Progenitor cell of endocrine pancreas (in vitro differentiated cells): ENCODE measurements around the gene RRP36. TPM values are rescaled to one million over a fixed set of nuclear protein-coding genes. Genes with fewer than 3 reads are reported as not detected.

ENCODE experiments used
- total RNA-seq: library from RNA; stranded (reverse); gene quantifications from 2 replicates; pipeline ENCODE4 v1.2.1, GENCODE V29; 2021

RRP36 gene
- total RNA-seq, 1 donor from 2014 or later: 62.4 TPM

Other genes with a start within 250 kb of the RRP36 start
- 13.2 and 14.4 TPM in 2 replicates for gene BICRAL, start 239.6 kb upstream of the RRP36 start, total RNA-seq
- 82.8 and 88.9 TPM in 2 replicates for gene RPL7L1, start 142.0 kb upstream of the RRP36 start, total RNA-seq
- not detected in 2 replicates for gene PTCRA, start 105.6 kb upstream of the RRP36 start, total RNA-seq
- gene CNPY3, start 92.1 kb upstream of the RRP36 start, total RNA-seq: 61.5 and 64.1 TPM in 2 replicates
- gene GNMT, start 60.9 kb upstream of the RRP36 start, total RNA-seq: 1.3 and 1.7 TPM in 2 replicates
- 29.8 and 32.3 TPM in 2 replicates for gene PEX6, start 42.4 kb upstream of the RRP36 start, total RNA-seq
- gene PPP2R5D, start 37.1 kb upstream of the RRP36 start, total RNA-seq: 52.2 and 53.6 TPM in 2 replicates
- gene MEA1, start 7.7 kb upstream of the RRP36 start, total RNA-seq: 64.0 and 68.4 TPM in 2 replicates
- 86.8 and 91.1 TPM in 2 replicates for gene KLHDC3, start 7.4 kb upstream of the RRP36 start, total RNA-seq
- gene CUL7, start 32.2 kb downstream of the RRP36 start, total RNA-seq: 58.9 and 60.9 TPM in 2 replicates
- 45.2 and 52.2 TPM in 2 replicates for gene MRPL2, start 37.8 kb downstream of the RRP36 start, total RNA-seq
- gene KLC4, start 38.0 kb downstream of the RRP36 start, total RNA-seq: 71.9 and 73.8 TPM in 2 replicates
- gene PTK7, start 54.7 kb downstream of the RRP36 start, total RNA-seq: 141 and 142 TPM in 2 replicates
- 29.1 and 30.3 TPM in 2 replicates for gene SRF, start 149.6 kb downstream of the RRP36 start, total RNA-seq
- gene CUL9, start 160.6 kb downstream of the RRP36 start, total RNA-seq: 57.0 and 61.1 TPM in 2 replicates
- gene DNPH1, start 207.9 kb downstream of the RRP36 start, total RNA-seq: 33.9 and 39.0 TPM in 2 replicates
- 1.4 and 1.7 TPM in 2 replicates for gene TTBK1, start 221.9 kb downstream of the RRP36 start, total RNA-seq